GM12891 (cell line): ENCODE data around the gene LRP5.

Experiments used
- POLR2A ChIP-seq: IDR thresholded peaks from 2 replicates; pipeline ENCODE4 v1.6.1; 2011; ENCODE audit warnings: low read depth, low read length, control low read depth
- POLR2AphosphoS5 ChIP-seq: IDR thresholded peaks from 2 replicates; pipeline ENCODE4 v1.6.1; 2011; ENCODE audit warnings: low read depth, low read length, control low read depth
- POU2F2 ChIP-seq: IDR thresholded peaks from 2 replicates; pipeline ENCODE4 v1.6.1; 2011; ENCODE audit warnings: low read depth, mild to moderate bottlenecking, control low read depth, low read length, moderate library complexity
- SPI1 ChIP-seq: IDR thresholded peaks from 2 replicates; pipeline ENCODE4 v1.6.1; 2011; ENCODE audit warnings: low read depth, low read length, control low read depth
- TAF1 ChIP-seq: IDR thresholded peaks from 2 replicates; pipeline ENCODE4 v1.6.1; 2011; ENCODE audit warnings: low read depth, low read length, control low read depth

- TF ChIP-seq POLR2AphosphoS5 = no peak
- TF ChIP-seq TAF1 = no peak
- TF ChIP-seq POLR2A = no peak
- TF ChIP-seq POU2F2 = no peak
- TF ChIP-seq SPI1 = no peak
Measured at GRCh38 chr11:68322052-68322430, 9.7 kb downstream of the LRP5 start.
